HG02973 (cell line): ENCODE results near the gene RMDN3.

Experiments used
- ATAC-seq: cut with Tn5 transposase; IDR thresholded peaks from one replicate; pipeline ENCODE4 v1.9.1; 2021; ENCODE audit warnings: moderate library complexity; ENCODE audit not compliant: unreplicated experiment

RMDN3 gene

GRCh38 chr15:40695469-40695890 lies 59.6 kb downstream of the RMDN3 start:
- peak; percentile 18 for ATAC-seq

DNA sequence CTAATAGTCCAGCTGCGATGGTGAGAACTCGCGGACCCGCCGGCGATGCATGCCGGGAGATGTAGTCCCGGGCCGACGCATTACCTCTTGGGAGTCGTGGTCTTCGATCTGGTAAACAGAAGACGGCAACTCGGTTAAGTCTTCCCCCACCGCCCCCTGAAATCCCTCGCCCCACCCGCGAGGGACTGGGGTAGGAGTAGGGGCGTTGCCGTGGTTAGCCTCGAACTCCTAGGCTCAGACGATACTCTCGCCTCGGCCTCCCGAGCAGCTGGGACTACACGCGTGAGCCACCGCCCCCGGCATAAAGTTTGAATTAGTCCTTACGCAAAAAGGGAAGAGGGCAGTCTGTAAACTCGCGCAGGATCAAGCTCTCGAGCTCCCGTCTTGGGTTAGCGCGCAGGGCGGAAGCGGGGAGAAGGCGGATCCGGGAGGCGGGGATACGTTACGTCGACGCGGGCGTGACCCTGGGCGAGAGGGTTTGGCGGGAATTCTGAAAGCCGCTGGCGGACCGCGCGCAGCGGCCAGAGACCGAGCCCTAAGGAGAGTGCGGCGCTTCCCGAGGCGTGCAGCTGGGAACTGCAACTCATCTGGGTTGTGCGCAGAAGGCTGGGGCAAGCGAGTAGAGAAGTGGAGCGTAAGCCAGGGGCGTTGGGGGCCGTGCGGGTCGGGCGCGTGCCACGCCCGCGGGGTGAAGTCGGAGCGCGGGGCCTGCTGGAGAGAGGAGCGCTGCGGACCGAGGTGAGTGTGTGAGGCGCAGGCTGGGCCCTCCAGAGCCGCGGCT lies 60.2 kb downstream of the RMDN3 start, which contains the start of gene RAD51:
Gene RAD51, plus strand, starts transcription at position 487 of the 781 bp plus-strand sequence. CDS start 3,585 bp downstream, outside the sequence.
- peak; percentile 77 for ATAC-seq

GRCh38 chr15:40693904-40694687 lies 61.0 kb downstream of the RMDN3 start:
- no peak for ATAC-seq

DNA sequence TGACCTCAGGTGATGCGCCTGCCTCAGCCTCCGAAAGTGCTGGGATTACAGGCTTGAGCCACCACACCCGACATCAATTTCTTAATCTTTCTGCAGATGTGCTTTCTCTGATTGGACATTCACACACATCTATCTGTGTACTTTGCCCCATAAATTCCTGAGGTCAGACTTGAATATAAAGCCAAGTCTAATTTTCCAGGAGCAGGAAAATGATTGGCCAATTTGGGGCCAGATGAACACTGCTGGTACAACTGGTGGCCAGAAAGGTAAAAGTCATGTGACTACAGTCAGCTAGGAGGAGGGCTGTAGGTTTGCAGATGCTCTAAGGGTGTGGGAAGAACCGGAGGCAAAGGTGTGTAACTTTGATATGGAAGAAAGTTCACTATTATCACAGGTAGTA lies 63.3 kb downstream of the RMDN3 start:
- ATAC-seq: no peak

DNA sequence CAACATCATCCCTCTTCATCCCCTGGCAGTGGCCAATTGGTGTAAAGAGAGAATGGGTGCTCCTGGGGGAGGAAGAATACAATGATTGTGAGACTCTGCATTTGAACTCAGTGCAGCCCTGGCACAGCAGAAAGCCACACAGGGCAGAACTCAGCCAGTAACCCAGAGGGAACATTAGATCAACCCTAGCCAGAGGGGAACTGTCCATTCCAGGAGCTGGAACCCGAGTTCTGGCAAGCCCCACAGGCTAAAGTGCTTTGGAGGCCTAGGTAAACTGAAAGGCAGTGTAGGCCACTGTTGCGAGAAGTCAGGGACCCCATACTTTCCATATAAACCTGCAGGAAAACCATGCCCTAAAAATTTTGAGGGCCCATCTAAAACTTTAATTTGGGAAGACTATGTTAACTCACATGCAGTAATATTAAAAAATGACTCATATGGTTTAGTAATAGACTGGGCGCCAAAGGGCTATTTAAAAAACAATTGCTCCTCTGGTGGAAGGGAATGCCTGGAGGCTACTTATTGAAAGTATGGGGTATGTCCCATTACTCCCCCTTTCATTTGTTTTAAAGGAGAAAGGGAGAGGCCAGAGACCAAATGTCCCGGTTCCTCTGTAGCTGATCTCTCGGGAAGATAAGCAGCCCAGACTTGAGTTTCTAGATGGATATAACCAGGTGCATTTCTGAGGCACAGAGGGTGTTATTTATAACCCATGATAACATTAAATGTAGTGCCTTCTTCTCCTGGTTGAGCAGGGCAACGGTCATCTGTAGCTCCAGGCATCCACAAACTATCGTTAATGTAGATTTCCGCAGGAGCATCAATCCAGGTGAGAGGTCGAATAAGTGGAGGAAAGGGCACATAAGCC lies 65.9 kb downstream of the RMDN3 start:
- ATAC-seq: no peak
